OCI-LY1 (cell line): ENCODE results near the gene ZNF487.

Experiments used
- EZH2 ChIP-seq: fragments of 200-600 bp; sonication (generic), shearing (Covaris generic); IDR thresholded peaks from 2 replicates; pipeline ENCODE4 v1.8.0; 2017; ENCODE audit warnings: borderline replicate concordance, mixed run types, mild to moderate bottlenecking, antibody characterized with exemption, low read length, moderate library complexity, mixed read lengths
- TF ChIP-seq, protein P1 (sequence below): fragments of 200-600 bp; sonication (generic), shearing (Covaris generic); IDR thresholded peaks from 2 replicates; pipeline ENCODE4 v1.5.1; 2017; ENCODE audit warnings: mild to moderate bottlenecking, antibody characterized with exemption, low read length, moderate library complexity, mixed read lengths

GRCh38 chr10:43427166-43427825, 9.6 kb upstream of the ZNF487 start:
- TF ChIP-seq, protein P1, sequence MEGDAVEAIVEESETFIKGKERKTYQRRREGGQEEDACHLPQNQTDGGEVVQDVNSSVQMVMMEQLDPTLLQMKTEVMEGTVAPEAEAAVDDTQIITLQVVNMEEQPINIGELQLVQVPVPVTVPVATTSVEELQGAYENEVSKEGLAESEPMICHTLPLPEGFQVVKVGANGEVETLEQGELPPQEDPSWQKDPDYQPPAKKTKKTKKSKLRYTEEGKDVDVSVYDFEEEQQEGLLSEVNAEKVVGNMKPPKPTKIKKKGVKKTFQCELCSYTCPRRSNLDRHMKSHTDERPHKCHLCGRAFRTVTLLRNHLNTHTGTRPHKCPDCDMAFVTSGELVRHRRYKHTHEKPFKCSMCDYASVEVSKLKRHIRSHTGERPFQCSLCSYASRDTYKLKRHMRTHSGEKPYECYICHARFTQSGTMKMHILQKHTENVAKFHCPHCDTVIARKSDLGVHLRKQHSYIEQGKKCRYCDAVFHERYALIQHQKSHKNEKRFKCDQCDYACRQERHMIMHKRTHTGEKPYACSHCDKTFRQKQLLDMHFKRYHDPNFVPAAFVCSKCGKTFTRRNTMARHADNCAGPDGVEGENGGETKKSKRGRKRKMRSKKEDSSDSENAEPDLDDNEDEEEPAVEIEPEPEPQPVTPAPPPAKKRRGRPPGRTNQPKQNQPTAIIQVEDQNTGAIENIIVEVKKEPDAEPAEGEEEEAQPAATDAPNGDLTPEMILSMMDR: no peak
- no peak for TF ChIP-seq EZH2
